Measurements from ENCODE around the gene RAB37.
A peak's percentile ranks its signal among the peaks of the same experiment; 100 is the strongest.

Gene RAB37

DNA sequence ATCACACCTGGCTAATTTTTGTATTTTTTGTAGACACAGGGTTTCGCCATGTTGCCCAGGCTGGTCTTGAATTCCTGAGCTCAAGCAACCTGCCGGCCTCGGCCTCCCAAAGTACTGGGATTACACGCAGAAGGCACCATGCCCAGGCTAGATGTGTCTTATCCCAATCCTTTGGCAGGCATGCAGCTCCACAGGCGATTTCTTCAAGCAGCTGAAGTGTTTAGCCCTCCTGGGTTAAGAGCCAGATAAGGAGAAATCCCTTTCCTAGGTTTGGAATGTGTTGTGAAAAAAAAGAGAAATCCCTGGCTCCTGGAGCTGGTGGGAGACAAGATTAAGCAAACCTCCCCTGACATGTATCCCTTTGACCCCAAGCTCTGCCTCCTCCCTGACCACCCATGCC is 9.3 kb downstream of the RAB37 start:
- no peak for DNase-seq

DNA sequence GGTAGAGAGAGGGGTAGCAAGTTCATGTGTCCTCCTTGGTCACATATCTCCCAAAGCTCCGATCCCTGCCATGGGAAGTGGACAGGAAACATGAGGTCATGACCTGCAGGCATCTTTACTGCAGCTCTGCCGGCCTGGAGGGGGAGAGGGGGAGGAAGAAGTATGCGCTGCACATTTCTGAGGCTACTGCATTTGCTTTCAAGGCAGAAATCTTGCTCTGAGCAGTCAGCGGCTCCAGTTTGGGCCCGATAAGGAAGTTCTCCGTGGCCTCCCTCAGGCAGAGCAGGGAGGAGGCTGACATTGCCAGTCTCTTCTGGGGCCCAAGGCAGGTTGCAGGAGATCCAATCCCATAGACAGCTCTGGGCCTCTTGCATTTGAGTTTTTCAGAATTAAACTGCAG is 9.9 kb downstream of the RAB37 start:
- no peak for DNase-seq

DNA sequence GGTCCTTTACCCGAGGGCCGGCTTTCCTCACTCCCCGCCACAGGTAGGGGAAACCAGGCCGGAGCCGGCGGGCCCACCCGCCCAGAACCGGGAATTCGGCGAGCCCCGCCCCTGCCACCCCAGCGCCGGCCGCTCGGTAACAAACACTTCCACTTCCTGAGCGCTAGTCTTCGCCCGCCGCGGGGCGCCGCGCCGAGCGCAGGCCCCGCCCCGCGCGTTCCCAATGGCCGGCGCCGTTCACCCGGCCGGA is 11.1 kb downstream of the RAB37 start:
- DNase-seq = no peak

GRCh38 chr17:74748529-74749278 is 11.6 kb downstream of the RAB37 start, which contains the start of gene NHERF1:
Gene NHERF1, plus strand, starts transcription at chr17:74748628. Its CDS starts 219 bp downstream, at chr17:74748847.
- peak; percentile 37 for DNase-seq

DNA sequence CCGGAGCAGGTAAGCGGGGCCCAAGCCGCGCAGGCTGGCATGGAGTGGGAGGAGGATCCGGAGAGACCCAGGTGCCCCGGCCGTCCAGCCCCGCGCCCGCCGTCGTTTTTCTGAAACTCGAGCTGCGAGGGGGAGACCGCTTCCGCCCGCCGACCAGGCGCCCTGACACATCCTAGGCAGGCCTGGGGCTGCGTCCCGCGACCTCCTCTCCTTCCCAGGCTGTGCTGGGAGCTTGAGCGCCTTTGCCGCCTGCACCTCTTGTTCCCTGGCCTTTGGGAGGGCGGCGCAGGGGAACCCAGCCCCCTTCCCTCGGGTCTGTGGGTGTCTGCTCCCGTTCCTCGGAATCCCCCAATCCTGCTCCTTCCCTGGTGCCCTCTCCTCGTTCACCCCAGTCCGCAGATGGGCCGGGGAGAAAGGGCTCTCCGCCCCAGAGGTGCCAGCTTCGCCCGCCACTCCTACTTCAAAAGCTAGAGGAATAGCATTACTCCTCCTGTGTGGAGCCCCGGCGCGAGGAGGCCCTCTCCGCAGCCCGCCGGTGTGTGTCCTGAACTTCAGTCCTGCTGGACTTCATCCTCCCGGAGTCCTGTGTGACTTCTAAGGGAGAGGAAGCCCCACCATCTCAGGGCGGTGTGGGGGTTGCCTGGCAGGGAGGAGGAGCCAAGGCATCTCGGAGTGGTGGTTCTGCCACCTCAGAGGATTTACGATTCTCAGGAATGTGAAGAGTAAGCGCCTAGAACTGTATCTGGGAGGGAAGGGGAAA is 12.4 kb downstream of the RAB37 start:
- DNase-seq = no peak

DNA sequence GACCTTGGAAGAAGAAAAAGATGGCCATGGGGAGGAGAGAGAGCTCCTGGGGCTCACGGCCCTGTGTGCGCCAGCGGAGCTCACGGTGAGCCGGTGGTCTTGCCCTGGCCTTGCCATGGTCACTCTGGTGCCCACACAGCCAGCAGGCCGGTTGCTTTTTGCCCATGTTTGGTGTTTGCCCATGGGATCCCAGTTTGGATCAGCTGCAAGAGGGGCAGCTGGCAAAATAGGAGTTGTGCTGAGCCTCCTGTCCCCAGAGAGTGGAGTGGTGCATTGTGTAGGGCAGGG is 12.9 kb downstream of the RAB37 start:
- DNase-seq = no peak

DNA sequence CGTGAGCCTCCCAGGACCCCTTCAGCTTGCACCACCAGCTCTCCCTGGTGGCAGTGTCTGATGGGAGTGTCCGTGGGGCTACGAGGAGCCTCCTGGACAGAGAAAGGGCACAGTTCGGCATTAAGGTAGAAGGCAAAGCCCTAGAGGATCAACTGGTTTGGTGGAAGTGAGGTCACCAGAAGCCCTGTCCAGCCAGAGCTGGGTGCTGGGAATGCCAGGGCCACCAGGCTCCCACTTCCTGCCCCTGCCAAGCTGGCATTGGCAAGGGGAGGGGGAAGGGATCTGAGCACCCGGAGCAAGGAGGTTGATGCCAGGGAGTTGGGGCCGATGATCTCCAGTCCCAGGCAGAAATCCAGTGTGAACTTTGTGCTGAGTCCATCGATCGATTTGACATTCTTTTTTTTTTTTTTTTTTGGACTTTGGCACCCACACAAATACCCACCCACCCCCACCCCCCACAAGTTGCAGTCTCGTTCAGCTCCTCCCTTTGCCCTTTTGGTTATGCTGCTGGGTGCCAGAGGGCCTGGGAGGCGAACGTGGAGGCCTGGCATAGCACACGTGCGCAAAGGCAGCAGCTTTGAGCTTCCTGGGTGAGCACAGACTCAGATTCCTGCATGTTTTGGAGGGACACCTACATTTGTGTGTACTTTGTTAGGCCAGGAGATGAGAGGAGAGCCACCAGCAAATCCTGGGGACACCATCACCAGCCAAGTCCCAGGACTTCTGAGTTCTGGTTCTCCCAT is 13.4 kb downstream of the RAB37 start:
- DNase-seq = no peak

- no peak for DNase-seq
These were observed 15.4 kb downstream of the RAB37 start for GRCh38 chr17:74752415-74752814.

DNA sequence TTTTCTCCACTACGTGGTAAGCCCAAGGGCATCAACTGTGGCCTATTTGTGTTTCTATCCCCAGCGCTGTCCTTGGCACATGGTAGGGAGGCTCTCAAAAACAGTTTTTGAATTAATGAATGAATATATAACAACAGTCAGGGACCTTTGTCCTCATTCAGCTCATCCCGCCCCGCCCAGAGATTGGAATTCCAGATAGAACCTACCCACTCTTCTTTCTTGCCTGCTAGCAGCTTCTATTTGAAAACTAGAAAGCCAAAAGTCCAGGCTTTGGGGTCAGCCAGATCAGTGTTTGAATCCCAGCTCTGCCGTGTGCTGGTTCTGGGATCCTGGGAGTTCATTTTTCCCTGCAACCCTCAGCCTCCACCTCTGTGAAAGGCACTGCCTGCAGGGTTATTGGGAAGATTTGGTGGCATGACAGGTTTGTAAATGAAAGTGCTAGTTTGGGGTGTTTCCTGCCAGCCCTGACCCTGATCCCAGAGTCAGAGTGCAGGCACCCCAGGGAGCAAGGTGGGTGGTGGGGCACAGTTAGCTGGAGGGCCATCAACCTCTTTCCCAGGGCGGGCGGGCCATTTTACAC is 15.9 kb downstream of the RAB37 start:
- DNase-seq = no peak

- no peak for DNase-seq
These were observed 17.8 kb downstream of the RAB37 start for GRCh38 chr17:74754832-74755231.

DNA sequence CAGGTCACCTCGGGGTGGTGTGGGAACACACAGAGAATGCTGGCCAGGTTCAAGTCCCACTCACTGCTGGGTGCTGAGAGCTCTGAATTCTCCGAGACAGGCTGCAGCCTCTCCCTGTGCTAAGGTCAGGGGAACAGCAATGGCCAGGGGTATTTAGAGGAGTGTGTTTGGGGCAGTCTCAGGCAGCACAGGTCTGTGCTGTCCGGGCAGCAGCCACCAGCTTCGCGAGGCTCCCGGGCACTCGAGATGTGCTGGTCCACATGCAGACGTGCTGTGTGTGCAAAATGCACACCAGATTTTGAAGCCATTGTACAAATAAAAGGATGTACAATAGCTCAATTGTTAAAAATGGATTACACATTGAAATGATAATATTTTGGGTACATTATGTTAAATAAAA is 18.5 kb downstream of the RAB37 start:
- DNase-seq = no peak

DNA sequence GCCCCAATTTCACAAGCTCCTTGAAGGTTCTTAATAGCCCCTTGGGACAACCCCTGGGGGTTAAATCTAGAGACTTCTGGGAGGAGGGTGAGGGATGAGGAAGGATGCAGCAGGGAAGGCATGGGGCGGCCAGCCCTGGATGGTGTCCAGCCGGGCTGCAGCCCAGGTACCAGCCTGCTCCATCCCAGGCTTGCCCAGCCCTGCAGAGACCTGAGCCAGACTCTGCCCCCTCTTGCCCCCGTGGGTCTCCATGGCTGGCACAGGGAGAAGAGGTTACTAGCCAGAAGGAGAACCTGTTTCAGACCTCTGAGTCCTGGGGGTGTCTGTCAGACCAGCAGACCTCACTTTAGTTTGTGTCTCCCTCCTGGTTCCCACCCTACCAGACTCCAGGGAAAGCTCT is 19.8 kb downstream of the RAB37 start:
- no peak for DNase-seq

- DNase-seq = no peak
These were observed 20.4 kb downstream of the RAB37 start for GRCh38 chr17:74757502-74757901.

DNA sequence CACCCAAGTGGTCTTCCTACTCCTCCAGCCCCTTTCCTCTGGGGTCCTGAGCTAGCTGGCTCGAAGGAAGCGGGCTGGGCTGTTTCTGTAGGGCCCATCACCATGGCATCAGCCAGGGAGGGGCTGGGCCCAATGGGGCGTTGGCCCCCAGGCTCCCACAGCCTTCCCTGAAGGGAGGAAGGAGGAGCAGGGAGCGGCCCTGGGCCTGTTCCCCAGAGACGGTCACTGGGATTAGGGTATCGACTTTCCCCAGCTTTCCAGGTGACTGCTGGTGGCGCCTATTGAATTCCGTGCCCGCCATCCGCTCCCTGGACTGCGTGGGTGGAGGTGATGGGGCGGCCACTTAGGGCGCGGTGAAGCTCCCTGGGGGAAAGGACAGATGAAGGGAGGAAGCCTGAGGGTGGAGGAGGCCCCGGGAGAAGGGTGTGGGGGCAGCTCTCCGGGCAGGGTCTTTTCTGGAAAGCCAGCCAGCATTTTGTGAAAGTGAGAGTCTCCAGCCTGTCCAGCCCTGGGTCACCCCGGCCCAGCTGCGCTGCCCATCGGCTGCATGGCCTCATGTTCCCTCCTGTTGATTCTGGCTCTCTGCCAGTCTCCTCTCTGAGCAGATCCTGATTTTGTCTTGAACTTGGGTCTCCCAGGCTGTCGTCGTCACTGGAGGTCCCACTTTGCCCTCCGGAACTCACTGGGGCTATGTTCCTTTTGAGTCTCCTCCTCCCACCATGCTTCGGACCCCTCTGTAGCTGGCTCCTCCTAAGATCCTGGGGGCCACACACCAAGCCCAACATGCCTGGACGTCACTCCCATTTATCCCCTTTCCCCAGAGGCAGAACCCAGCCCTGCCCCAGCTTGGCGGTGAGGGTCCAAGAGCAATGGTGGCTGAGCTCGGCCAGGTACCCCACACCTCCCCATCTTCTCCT is 21.1 kb downstream of the RAB37 start:
- DNase-seq = no peak

DNA sequence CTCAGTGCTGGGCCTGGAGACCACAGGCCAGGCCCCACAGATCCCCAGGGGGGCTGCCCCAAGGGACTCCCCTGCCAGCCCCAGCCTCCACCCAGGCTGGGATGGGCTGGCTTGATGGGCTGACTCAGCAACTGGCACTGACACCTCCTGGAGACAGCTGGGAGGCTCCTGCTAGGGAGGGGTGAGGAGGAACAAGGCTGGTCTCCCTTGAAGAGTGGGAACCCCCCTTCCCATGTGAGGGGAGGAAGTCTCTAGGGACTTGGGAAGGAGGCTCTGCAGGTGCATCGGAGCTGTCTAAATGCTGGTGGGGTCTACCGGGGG is 21.8 kb downstream of the RAB37 start:
- no peak for DNase-seq

DNA sequence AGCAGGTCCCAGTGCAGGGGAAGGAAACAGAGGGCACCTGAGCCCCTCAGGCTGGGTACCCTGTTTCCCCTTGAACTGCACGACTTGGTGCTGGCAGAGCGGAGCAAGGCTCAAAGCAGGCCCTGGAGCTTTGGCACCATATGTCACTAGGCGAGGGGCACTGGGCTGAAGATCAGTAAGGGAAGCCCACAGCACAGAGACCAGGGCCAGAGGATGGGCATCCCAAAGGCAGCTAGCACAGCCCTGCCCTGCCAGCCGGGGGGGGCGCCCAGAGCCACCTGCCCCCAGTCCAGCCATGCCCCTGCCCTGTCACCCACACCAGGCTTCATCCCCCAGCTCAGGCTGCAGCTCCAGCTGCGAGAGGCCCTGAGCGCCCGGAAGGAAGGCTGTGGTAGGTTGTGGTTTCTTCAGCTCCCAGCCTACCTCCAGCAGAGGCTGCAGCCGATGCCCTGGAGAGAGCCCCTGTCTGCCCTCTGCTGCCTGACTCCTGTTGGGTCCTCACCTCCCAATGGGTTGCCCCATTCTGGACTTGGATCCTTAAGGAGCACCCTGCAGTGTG is 22.3 kb downstream of the RAB37 start:
- no peak for DNase-seq

- DNase-seq = no peak
These were observed 22.9 kb downstream of the RAB37 start for GRCh38 chr17:74759941-74760340.

DNA sequence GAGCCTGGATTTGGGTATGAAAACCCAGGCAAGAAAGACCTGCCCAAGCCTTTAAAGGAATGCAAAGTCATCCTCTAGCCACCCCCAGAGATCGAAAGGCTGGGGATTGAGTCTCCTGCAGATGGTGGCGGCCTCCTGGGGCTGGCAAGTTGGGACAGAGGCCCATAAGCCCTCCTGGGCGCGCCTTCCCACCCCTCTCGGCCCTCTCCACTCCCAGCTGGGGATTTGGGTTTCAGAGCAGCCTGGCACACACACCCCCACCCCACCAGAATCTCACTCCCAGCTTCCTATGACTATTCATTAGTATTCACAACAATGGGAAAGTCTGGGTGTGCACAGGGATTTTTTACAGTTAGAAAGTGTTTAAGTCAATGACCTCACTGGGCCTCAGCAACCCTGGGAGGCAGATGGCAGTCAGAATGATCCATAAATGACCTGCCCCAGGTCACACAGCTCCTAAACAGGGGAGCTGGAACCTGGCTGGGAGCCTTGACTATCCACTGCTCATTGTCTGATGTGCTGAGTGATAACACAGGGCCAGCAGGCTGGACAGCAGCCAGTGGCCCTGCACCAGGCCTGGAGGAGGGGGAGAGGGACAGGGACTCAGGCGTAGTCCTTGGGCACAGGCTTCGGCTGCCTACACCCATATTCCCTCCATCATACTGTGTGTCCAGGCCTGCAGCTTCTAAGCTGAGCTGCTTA is 23.5 kb downstream of the RAB37 start:
- no peak for DNase-seq

GRCh38 chr17:74761419-74761818 is 24.4 kb downstream of the RAB37 start:
- no peak for DNase-seq

DNA sequence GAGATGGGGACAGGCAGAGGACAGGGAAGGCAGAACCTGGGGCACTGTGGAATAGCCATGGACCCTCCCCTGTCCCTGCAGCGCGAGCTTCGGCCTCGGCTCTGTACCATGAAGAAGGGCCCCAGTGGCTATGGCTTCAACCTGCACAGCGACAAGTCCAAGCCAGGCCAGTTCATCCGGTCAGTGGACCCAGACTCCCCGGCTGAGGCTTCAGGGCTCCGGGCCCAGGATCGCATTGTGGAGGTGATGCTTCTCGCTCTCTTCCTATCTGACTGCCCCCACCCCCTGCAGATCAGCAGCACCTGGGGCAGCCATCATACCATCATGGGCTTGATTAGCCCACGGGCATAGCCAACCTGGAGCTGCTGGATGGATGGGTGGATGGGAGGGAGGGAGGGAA is 24.9 kb downstream of the RAB37 start:
- DNase-seq = no peak

GRCh38 chr17:74763565-74764387 is 26.7 kb downstream of the RAB37 start:
- no peak for DNase-seq

All from NCI-H187 treated with DMSO at 0.1 percent for 48 hours (cell line).